Ovary (tissue), 10 donors: ENCODE measurements around the gene SIGLEC15. TPM values are rescaled to one million over a fixed set of nuclear protein-coding genes. Genes with fewer than 3 reads are reported as not detected.

Experiments
- DNase-seq, 5 donors: peaks; one replicate each; pipeline ENCODE4 v3.0.0-alpha.2; 2019 to 2020
- H3K27ac ChIP-seq, 2 donors: fragments of 200-600 bp; one replicate each; pipeline versions ENCODE4 v1.5.1 to v1.8.0; 2019 to 2022
- H3K27me3 ChIP-seq: fragments of 200-600 bp; one replicate; pipeline ENCODE4 v1.8.0; 2022
- H3K36me3 ChIP-seq: fragments of 200-600 bp; sonication (generic); one replicate; pipeline ENCODE4 v1.5.1; 2019
- H3K4me1 ChIP-seq: one replicate; pipeline ENCODE4 v1.8.1; 2013; ENCODE audit warnings: mild to moderate bottlenecking, moderate library complexity; ENCODE audit not compliant: insufficient read depth
- H3K4me3 ChIP-seq: fragments of 200-600 bp; sonication (generic); one replicate; pipeline ENCODE4 v1.5.1; 2017
- H3K9me3 ChIP-seq, 2 donors: fragments of 200-600 bp in 1 of 2; sonication (generic) in 1 of 2; one replicate each; pipeline versions ENCODE4 v1.5.1 to v1.8.1; 2013 to 2019; ENCODE audit warnings: mild to moderate bottlenecking in 1 of 2, moderate library complexity in 1 of 2
- EP300 ChIP-seq: sonication (generic); formaldehyde crosslinking; IDR thresholded peaks from one replicate; pipeline ENCODE4 v1.6.1; 2017; ENCODE audit warnings: antibody characterized with exemption
- POLR2A ChIP-seq: fragments of 450-650 bp; IDR thresholded peaks from one replicate; pipeline ENCODE4 v1.6.1; 2017; ENCODE audit warnings: antibody characterized with exemption, mild to moderate bottlenecking, moderate library complexity
- WGBS, 3 donors: extraction: QIAGEN DNeasy Blood & Tissue Kit in 1 of 3; methylation state at CpG; one replicate each; pipeline versions ENCODE4 v1.1.5 to v1.1.7; 2013 to 2017; 5-methylcytosine and 5-hydroxymethylcytosine counted together
- intact Hi-C, 4 donors: fragments of 100-400 bp; cut with DNase I; formaldehyde crosslinking; loops; one replicate each; pipeline versions ENCODE4 v1.11.0 to v1.15.1; 2022 to 2023
- long read RNA-seq, 3 donors: library from polyadenylated mRNA in 2 of 3; unstranded in 2 of 3; transcript quantifications; one replicate each; pipeline ENCODE4 v2.0.0 and lab custom pipeline, GENCODE V29; 2021 to 2026
- polyA plus RNA-seq, 2 donors: library from polyadenylated mRNA; stranded (reverse); fragments of 200-250 nt in 1 of 2; fragments of 350-450 nt in 1 of 2; fragmentation: Illumina TruSeq in 1 of 2; extraction: RNeasy Lipid Tissue Mini Kit (QIAGEN cat#74804) in 1 of 2; gene quantifications; one replicate each; pipeline ENCODE4 v1.2.3, GENCODE V29; 2013 to 2014
- total RNA-seq, 7 donors: library from RNA; depleted of rRNA in 2 of 7; stranded (reverse); fragments of >200 nt in 2 of 7; fragmentation: NEBNext Ultra II Directional in 3 of 7; extraction: Animal tissue kit (Norgen Biotek cat#: 25700) in 3 of 7; gene quantifications; one replicate each; pipeline versions ENCODE4 v1.1.0 to v1.2.4, GENCODE V29; 2016 to 2023
- TF ChIP-seq, protein P1 (sequence below), 3 donors: fragments of 450-650 bp in 2 of 3; fragments of 200-600 bp in 1 of 3; IDR thresholded peaks; one replicate each; pipeline versions ENCODE4 v1.5.1 to v1.8.0; 2016 to 2022; ENCODE audit warnings: antibody characterized with exemption in 3 of 3, mild to moderate bottlenecking in 1 of 3
- donor health status: DM: no; HTN: no; CAD: no; lungs with moderate emphysema.
- donor health status: DM: no; HTN: no; CAD: no.
- donor health status: Bipolar disorder and iron deficiency.
- donor health status: DM: yes; HTN: yes; CAD: no.
- donor health status: DM: no; HTN: no; CAD: no.
- donor health status: DM: yes; HTN: yes; CAD: no.

The SIGLEC15 gene, protein sequence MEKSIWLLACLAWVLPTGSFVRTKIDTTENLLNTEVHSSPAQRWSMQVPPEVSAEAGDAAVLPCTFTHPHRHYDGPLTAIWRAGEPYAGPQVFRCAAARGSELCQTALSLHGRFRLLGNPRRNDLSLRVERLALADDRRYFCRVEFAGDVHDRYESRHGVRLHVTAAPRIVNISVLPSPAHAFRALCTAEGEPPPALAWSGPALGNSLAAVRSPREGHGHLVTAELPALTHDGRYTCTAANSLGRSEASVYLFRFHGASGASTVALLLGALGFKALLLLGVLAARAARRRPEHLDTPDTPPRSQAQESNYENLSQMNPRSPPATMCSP
- total RNA-seq = 1 to 10 TPM in 1 of 7 donors, under 1 TPM in 4, not detected in 2; 0.12 to 1.4 (median 0.30) TPM
- polyA plus RNA-seq = under 1 TPM in 1 of 2 donors, not detected in 1; 0.05 TPM
- long read RNA-seq, donor 1 = 0 reads
- long read RNA-seq, donor 2, partial matches to known transcripts = 13 of 13 reads
- long read RNA-seq, donor 2, other reads (novel, unspliced or antisense) = 0 of 13 reads
- long read RNA-seq, donor 3, partial matches to known transcripts = 2 of 3 reads
- long read RNA-seq, donor 3, other reads (novel, unspliced or antisense) = 1 of 3 reads

DNA sequence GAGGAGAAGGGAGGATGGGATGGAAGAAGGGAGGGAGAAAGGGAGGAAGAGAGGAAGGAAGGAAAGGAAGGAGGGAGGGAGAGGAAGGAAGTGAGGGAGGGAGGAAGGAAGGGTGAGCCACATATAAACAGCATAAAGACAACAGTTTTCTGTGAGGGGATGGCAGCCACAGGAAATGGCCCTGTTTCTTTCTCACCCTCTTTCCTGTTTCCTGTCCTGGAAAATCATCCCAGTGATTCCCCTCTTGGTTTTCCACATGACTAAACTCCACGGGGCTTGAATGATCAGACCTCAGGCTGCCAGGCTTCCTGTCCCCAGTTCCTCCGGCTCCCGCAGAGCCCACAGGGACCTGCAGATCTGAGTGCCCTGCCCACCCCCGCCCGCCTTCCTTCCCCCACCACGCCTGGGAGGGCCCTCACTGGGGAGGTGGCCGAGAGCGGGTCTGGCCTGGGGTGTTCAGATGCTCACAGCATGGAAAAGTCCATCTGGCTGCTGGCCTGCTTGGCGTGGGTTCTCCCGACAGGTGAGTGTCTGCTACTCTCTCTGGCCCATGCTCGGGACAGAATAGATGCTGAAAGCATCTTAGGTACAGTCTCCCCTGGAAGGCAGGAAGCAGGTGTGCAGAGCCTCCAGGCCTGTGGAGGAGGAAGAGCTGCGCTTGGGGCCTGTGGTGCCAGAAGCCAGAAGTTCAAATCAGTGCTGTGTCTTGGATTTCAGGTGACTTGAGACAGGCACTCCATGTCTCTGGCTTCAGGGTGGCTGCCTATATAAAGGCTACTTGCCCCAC, at the start of gene SIGLEC15:
SIGLEC15 (plus strand) TSS at position 418 of the 787 bp plus-strand sequence; CDS start at position 472, 54 bp downstream.
- TF ChIP-seq, protein P1, sequence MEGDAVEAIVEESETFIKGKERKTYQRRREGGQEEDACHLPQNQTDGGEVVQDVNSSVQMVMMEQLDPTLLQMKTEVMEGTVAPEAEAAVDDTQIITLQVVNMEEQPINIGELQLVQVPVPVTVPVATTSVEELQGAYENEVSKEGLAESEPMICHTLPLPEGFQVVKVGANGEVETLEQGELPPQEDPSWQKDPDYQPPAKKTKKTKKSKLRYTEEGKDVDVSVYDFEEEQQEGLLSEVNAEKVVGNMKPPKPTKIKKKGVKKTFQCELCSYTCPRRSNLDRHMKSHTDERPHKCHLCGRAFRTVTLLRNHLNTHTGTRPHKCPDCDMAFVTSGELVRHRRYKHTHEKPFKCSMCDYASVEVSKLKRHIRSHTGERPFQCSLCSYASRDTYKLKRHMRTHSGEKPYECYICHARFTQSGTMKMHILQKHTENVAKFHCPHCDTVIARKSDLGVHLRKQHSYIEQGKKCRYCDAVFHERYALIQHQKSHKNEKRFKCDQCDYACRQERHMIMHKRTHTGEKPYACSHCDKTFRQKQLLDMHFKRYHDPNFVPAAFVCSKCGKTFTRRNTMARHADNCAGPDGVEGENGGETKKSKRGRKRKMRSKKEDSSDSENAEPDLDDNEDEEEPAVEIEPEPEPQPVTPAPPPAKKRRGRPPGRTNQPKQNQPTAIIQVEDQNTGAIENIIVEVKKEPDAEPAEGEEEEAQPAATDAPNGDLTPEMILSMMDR (IDR thresholded peaks at IDR 0.05) = no peak
- TF ChIP-seq EP300 = no peak
- no peak for TF ChIP-seq POLR2A
- Histone ChIP-seq H3K36me3 (no peaks in the 10 kb centered on the region), H3K4me1 (no peaks in the 10 kb centered on the region), H3K9me3 (no peaks in the 10 kb centered on the region), H3K27me3 (no peaks in the 10 kb centered on the region), H3K27ac (no peak within 1 kb of the TSS), H3K4me3 (no peak within 1 kb of the TSS)
- intact Hi-C loops = no loop called here
- no peak for DNase-seq
- WGBS, 3 donors = 80 to 90% (median 85%) methylated on average over 12 of the region's 12 CpGs

DNA sequence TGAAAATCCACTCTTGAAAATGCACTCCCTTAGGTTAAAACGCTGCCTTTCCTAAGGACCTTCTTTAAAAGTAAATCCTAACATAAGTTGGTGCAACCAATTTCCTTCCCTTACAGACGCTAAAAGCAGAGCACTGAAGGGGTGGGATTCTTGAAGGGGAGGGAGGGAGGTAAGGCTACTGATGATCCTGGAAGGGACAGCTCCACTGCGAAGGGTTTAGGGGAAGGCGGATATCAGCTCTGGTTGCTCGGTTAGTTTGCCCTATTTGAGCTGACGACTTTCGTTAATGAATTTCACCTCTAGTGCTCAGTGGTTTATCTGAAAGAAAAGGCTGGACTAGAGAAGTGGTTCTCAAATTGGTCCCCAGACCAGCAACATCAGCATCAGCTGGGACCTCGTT, 49.7 kb upstream of the SIGLEC15 start:
- Histone ChIP-seq H3K27me3 (no peaks in the 10 kb centered on the region), H3K4me3 (peak overlapping the region; percentile 47), H3K36me3 (no peaks in the 10 kb centered on the region), H3K9me3 (no peaks in the 10 kb centered on the region), H3K27ac (no peak overlapping the region), H3K4me1 (no peaks in the 10 kb centered on the region)
- DNase-seq = no peak
- intact Hi-C loops = no loop called here
- 31 to 42% (median 41%) methylated on average over 8 of the region's 8 CpGs for WGBS, 3 donors
- TF ChIP-seq POLR2A (no peak), EP300 (no peak)
- TF ChIP-seq, protein P1 (IDR thresholded peaks at IDR 0.05) = no peak

DNA sequence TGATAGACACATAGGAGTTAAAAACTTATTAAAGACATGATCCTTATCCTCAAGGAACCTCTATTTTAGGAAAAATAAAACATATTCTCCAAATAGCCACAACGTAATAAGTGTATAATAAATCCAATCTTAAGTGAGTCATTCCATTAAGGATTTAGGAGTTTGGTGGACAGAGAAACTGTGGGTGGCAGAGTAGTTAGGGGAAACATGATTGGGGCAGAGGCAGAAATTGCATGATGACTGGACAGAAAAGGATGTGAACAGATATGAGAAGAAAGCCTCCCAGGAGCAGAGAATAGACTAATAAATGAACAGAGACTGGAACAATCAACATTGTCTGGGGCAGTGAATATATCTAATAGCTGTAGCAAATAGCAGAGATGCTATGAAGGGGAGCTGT, 48.1 kb upstream of the SIGLEC15 start:
- intact Hi-C loops = no loop called here

DNA sequence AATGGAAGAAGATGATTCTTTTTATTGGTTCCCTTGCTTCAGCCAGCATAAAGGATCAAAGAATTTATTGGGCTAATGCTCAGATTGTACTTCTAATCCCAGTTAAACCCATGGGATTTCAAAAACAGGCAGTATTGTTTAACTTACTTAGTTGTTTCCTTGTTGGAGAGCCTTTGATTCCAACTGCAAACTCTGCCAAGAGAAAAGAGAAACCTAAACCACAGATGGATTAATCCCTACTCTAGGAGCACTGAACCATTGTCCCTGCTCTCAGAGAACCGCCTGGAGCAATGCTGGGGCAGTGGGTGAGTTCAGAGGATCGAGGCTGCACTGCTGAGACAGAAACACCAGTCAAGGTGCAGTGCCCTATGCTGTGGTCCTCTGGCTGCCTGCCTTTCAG, 44.9 kb upstream of the SIGLEC15 start:
- no peaks in the 10 kb centered on the region for H3K36me3 ChIP-seq
- TF ChIP-seq POLR2A (no peak), EP300 (no peak)
- TF ChIP-seq, protein P1 (IDR thresholded peaks at IDR 0.05) = no peak
- no peaks in the 10 kb centered on the region for H3K4me1 ChIP-seq
- no peak overlapping the region for H3K4me3 ChIP-seq
- 21 to 48% (median 37%) methylated on average over 2 of the region's 2 CpGs for WGBS, 3 donors
- H3K27me3 ChIP-seq = no peaks in the 10 kb centered on the region
- no peak for DNase-seq
- intact Hi-C loops = no loop called here
- no peak overlapping the region for H3K27ac ChIP-seq
- H3K9me3 ChIP-seq = no peaks in the 10 kb centered on the region

More for the DNA sequence above, 48.1 kb upstream of the SIGLEC15 start:
- Histone ChIP-seq H3K27ac (no peak overlapping the region), H3K4me3 (no peak overlapping the region), H3K4me1 (no peaks in the 10 kb centered on the region), H3K27me3 (no peaks in the 10 kb centered on the region), H3K36me3 (no peaks in the 10 kb centered on the region), H3K9me3 (no peaks in the 10 kb centered on the region)
- no peak for DNase-seq
- TF ChIP-seq POLR2A (no peak), EP300 (no peak)
- TF ChIP-seq, protein P1 (IDR thresholded peaks at IDR 0.05) = no peak
- 14 to 18% (median 15%) methylated on average over 1 of the region's 1 CpG for WGBS, 3 donors
